ENCODE measurements around the gene LPP.

Gene LPP

DNA sequence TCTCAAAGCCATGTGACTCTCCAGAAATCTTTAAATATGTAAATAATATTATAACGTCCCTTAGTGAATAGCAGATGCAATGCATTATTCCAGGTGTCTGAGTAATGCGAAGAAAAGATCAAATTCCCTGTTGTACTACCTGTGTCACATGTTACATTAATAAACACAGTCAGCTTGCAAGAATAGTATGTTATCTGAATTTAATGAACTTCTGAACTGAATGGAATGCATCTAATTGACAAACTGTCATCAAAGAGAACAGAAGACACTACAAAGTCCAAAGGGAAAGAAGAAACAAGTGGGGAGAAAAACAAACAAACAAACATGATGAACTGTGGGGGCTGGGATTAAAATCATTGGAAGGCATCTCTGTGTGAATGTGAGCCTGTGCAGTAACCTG, 508.8 kb downstream of the LPP start:
- TF ChIP-seq POLR2AphosphoS5 (IDR thresholded peaks at IDR 0.05; ENCODE audit: low read depth, low read length) = no peak
- no peak for TF ChIP-seq POU2F2 (IDR thresholded peaks at IDR 0.05; ENCODE audit: low read depth, low read length)
- no peak for TF ChIP-seq TAF1 (IDR thresholded peaks at IDR 0.05; ENCODE audit: low read depth, low read length)
- no peak for TF ChIP-seq PAX5 (IDR thresholded peaks at IDR 0.05; ENCODE audit: insufficient read depth, low read length, severe bottlenecking)
- TF ChIP-seq SPI1 (IDR thresholded peaks at IDR 0.05; ENCODE audit: low read depth, low read length) = no peak
- no peak for TF ChIP-seq POLR2A (IDR thresholded peaks at IDR 0.05; ENCODE audit: low read depth, low read length)
- FAIRE-seq (no peak), DNase-seq (ENCODE audit: insufficient read length, low spot score) (no peak)

DNA sequence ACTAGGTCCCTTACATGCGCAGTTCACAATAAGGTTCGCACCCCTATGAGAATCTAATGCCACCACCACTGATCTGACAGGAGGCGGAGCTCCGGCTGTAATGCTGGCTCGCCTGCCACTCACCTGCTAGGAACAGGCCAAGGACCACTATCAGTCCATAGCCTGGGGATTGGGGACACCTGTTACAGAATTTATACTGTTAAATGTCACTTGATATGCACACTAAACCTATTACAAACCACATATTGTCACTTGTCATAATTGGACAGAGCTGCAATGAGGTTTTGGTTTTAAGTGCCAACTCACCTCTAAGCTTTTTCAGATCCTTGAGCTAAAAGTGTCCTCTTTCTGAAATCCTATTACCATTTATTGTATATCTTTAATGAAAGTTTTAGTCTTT, 509.9 kb downstream of the LPP start:
- TF ChIP-seq TAF1 (IDR thresholded peaks at IDR 0.05; ENCODE audit: low read depth, low read length) (no peak), SPI1 (IDR thresholded peaks at IDR 0.05; ENCODE audit: low read depth, low read length) (no peak), POLR2A (IDR thresholded peaks at IDR 0.05; ENCODE audit: low read depth, low read length) (no peak), POU2F2 (IDR thresholded peaks at IDR 0.05; ENCODE audit: low read depth, low read length) (no peak), PAX5 (IDR thresholded peaks at IDR 0.05; ENCODE audit: insufficient read depth, low read length, severe bottlenecking) (no peak), POLR2AphosphoS5 (IDR thresholded peaks at IDR 0.05; ENCODE audit: low read depth, low read length) (no peak)
- DNase-seq (ENCODE audit: insufficient read length, low spot score) (no peak), FAIRE-seq (no peak)

DNA sequence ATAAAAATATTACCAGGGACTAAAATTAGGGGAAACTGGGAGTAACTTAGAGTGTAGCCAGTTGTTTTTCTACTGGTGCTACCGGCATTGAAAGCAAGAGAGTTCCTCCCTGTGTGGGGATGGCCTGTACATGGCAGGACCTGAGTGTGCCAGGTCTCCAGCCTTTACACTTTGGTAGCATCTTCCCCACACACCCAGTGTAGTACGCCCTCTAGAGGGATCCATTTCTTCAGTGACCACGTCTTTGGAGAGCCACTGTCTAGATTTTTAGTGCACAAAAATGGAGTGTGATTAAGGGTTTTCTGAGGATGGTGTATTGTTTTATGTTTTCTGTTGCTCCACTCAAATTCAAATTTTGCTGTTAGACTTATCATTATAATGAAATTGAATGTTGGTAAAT, 510.8 kb downstream of the LPP start:
- DNase-seq (ENCODE audit: insufficient read length, low spot score) = no peak
- FAIRE-seq = no peak

DNA sequence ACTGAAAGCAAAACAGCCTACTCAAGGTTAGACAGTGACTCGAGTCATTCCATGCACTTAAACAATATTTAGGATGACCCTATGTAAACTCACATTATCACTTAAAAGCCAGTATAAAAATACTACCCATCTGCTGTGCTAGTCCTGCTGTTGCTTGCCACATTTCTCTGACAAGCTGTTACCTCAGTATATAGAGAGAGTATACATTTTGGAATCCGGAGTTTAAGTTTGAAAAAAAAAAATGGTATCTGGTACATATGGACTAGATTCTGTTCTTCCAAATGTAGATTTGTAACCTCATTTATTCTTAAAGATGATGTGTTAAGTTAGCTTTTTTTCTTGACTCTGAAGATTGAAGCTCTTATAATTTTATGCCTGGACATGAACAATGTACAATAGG, 514.0 kb downstream of the LPP start:
- TF ChIP-seq POU2F2 (IDR thresholded peaks at IDR 0.05; ENCODE audit: low read depth, low read length) (no peak), POLR2AphosphoS5 (IDR thresholded peaks at IDR 0.05; ENCODE audit: low read depth, low read length) (no peak), SPI1 (IDR thresholded peaks at IDR 0.05; ENCODE audit: low read depth, low read length) (no peak), PAX5 (IDR thresholded peaks at IDR 0.05; ENCODE audit: insufficient read depth, low read length, severe bottlenecking) (no peak), TAF1 (IDR thresholded peaks at IDR 0.05; ENCODE audit: low read depth, low read length) (no peak)
- no peak for FAIRE-seq
- no peak for DNase-seq (ENCODE audit: insufficient read length, low spot score)

More for the DNA sequence above, 510.8 kb downstream of the LPP start:
- TF ChIP-seq TAF1 (IDR thresholded peaks at IDR 0.05; ENCODE audit: low read depth, low read length) (no peak), POU2F2 (IDR thresholded peaks at IDR 0.05; ENCODE audit: low read depth, low read length) (no peak)

DNA sequence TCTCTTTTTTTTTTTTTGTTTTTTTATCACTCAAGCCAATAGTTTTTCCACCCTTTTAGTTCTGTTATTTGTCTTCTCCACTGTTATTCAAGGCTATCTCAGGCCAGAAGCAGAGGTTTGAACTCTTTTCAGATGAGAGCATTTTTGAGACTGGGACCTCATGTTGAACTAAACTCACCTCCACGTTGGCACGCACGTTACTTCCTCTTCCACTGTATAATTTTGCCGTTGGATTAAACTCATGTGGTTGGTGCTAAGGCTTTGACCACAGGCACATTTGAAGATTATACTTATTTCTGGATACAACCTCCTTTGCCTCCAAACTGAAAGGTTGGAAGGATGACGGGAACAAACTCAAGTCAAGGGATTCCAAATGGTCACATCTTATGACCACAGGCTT, 516.5 kb downstream of the LPP start:
- no peak for DNase-seq (ENCODE audit: insufficient read length, low spot score)
- no peak for FAIRE-seq
- TF ChIP-seq SPI1 (IDR thresholded peaks at IDR 0.05; ENCODE audit: low read depth, low read length) (no peak), TAF1 (IDR thresholded peaks at IDR 0.05; ENCODE audit: low read depth, low read length) (no peak), POU2F2 (IDR thresholded peaks at IDR 0.05; ENCODE audit: low read depth, low read length) (no peak), PAX5 (IDR thresholded peaks at IDR 0.05; ENCODE audit: insufficient read depth, low read length, severe bottlenecking) (no peak), POLR2AphosphoS5 (IDR thresholded peaks at IDR 0.05; ENCODE audit: low read depth, low read length) (no peak), POLR2A (IDR thresholded peaks at IDR 0.05; ENCODE audit: low read depth, low read length) (no peak)

DNA sequence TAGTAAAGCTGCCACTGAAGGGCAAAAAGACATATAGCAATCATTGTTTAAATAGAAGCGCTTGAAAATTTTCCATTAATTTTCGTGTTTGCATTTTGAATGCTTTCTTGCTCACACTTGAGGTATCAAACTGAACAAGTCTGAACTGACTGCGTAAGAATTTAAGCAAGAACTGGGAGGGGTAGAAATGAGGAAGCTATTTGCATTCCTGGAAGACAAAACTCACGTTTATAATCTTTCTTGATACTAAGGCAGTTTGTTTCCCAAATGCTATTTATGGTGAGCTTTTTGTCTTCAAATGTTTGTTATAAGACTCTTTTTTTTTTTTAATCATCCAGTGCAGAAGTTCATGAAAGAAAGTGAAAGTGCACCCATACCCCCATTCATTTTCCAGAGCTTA, 518.0 kb downstream of the LPP start:
- FAIRE-seq = no peak
- TF ChIP-seq SPI1 (IDR thresholded peaks at IDR 0.05; ENCODE audit: low read depth, low read length) (no peak), PAX5 (IDR thresholded peaks at IDR 0.05; ENCODE audit: insufficient read depth, low read length, severe bottlenecking) (no peak), POLR2A (IDR thresholded peaks at IDR 0.05; ENCODE audit: low read depth, low read length) (no peak), POLR2AphosphoS5 (IDR thresholded peaks at IDR 0.05; ENCODE audit: low read depth, low read length) (no peak), POU2F2 (IDR thresholded peaks at IDR 0.05; ENCODE audit: low read depth, low read length) (no peak), TAF1 (IDR thresholded peaks at IDR 0.05; ENCODE audit: low read depth, low read length) (no peak)
- DNase-seq (ENCODE audit: insufficient read length, low spot score) = no peak

DNA sequence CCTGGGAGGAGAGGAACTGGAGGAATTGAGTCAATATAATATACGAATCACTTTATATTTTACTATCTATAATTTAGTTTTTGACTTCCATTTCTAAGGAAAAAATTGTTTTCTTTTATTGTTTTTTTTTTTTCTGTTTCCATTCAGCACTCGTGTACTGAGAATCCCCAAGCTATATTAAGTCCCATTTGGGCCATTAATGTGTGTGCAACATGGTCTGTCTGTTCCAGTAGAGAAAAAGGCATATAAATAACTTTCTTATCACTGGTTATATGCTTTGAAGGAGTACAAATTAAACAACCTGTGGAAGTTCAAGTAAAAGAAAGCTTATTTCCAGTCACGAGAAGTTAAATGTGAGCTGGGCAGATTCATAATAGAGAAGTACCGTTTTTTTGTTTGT, 518.9 kb downstream of the LPP start:
- TF ChIP-seq PAX5 (IDR thresholded peaks at IDR 0.05; ENCODE audit: insufficient read depth, low read length, severe bottlenecking) = no peak
- no peak for TF ChIP-seq TAF1 (IDR thresholded peaks at IDR 0.05; ENCODE audit: low read depth, low read length)
- no peak for TF ChIP-seq POU2F2 (IDR thresholded peaks at IDR 0.05; ENCODE audit: low read depth, low read length)

DNA sequence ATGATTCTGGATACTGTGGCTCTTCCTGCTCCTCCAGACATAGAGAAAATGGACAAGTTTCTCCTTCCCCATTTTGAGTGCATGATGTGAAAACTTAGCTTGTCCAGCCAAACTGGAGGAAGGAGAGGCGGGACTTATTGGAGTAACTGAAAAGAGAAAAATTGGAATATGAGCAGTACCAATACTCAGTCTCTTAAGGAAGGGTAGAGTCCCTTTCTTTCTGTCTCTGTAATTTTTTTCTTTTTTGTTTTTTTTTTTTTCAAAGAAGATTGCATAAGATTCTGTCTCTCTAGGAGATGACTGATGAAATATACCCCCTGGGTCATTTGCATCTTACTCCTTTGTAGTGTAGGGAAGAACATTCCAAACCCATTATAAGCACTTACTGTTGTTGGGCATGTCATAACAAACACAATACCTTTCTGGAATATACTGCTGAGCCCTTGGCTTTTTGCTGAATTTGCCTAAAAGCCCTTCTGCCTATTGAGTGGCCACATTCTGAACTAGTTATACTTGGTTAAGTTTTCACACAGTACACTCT, 519.8 kb downstream of the LPP start:
- DNase-seq (ENCODE audit: insufficient read length, low spot score) (no peak), FAIRE-seq (no peak)
- no peak for TF ChIP-seq SPI1 (IDR thresholded peaks at IDR 0.05; ENCODE audit: low read depth, low read length)
- TF ChIP-seq PAX5 (IDR thresholded peaks at IDR 0.05; ENCODE audit: insufficient read depth, low read length, severe bottlenecking) = no peak
- TF ChIP-seq POLR2A (IDR thresholded peaks at IDR 0.05; ENCODE audit: low read depth, low read length) = no peak
- TF ChIP-seq POLR2AphosphoS5 (IDR thresholded peaks at IDR 0.05; ENCODE audit: low read depth, low read length) = no peak
- no peak for TF ChIP-seq TAF1 (IDR thresholded peaks at IDR 0.05; ENCODE audit: low read depth, low read length)
- TF ChIP-seq POU2F2 (IDR thresholded peaks at IDR 0.05; ENCODE audit: low read depth, low read length) = no peak

More for the DNA sequence above, 518.9 kb downstream of the LPP start:
- DNase-seq (ENCODE audit: insufficient read length, low spot score) (no peak), FAIRE-seq (no peak)

DNA sequence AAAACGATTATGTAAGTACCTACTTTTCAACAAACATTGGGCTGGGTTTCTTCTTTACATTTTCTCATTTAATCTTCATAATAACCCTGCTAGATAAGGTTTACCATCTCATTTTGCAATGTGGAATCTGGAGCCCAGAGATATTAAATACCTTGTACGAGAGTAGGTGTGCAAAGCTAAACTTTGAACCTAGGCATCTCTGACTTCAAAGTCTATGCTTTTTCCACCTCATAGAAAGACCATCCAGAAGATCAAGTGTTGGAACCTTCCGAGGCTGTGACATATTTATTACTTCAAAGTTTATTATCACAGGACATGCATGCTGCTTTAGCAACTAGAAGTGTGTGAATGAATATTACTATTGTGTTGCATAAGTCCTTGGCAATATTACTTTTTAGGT, 520.6 kb downstream of the LPP start:
- no peak for DNase-seq (ENCODE audit: insufficient read length, low spot score)
- FAIRE-seq = no peak
- TF ChIP-seq POLR2AphosphoS5 (IDR thresholded peaks at IDR 0.05; ENCODE audit: low read depth, low read length) (no peak), PAX5 (IDR thresholded peaks at IDR 0.05; ENCODE audit: insufficient read depth, low read length, severe bottlenecking) (no peak)

DNA sequence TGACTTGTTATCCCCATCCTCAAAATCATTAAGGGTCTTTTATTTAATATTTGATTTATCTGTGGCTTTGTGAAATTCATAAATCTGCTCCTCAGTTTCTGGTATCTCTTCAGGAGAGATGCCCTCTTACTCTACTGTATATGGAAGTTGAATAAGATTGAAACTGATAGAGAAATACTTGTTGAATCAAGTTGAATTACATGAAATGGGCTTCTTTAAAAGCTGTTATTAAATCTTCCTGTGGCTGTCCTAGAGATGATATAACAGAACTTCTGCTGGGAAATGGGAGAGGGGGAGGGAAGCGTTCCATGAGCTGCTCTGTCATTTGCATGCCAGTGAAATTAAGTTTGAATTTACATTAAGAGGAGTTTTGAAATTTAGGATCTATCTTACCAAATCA, 523.4 kb downstream of the LPP start:
- TF ChIP-seq POU2F2 (IDR thresholded peaks at IDR 0.05; ENCODE audit: low read depth, low read length) (no peak), TAF1 (IDR thresholded peaks at IDR 0.05; ENCODE audit: low read depth, low read length) (no peak)
- FAIRE-seq (no peak), DNase-seq (ENCODE audit: insufficient read length, low spot score) (no peak)

DNA sequence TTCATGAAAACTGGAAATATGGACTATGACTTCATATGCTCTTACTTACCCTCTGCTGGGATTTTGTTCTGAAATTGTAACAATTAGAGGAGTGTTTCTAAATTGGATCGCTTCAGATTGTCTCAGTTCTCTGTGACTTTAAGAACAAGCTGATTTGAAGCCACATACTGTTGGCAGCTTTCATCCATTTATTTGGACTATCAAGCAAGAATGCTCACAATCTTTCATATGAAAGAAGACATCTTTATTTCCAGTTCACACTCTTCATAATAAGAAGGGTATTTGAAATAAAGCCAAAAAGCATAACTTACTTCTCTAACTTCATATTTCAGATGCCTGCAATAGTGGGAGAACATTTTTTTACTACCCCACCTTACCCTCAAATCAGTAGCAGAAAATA, 526.2 kb downstream of the LPP start:
- FAIRE-seq (no peak), DNase-seq (ENCODE audit: insufficient read length, low spot score) (no peak)
- TF ChIP-seq POLR2A (IDR thresholded peaks at IDR 0.05; ENCODE audit: low read depth, low read length) (no peak), TAF1 (IDR thresholded peaks at IDR 0.05; ENCODE audit: low read depth, low read length) (no peak), PAX5 (IDR thresholded peaks at IDR 0.05; ENCODE audit: insufficient read depth, low read length, severe bottlenecking) (no peak), SPI1 (IDR thresholded peaks at IDR 0.05; ENCODE audit: low read depth, low read length) (no peak), POU2F2 (IDR thresholded peaks at IDR 0.05; ENCODE audit: low read depth, low read length) (no peak), POLR2AphosphoS5 (IDR thresholded peaks at IDR 0.05; ENCODE audit: low read depth, low read length) (no peak)

Measured in GM12891 (cell line).